GM18951 (cell line): Measurements from ENCODE around the gene GBE1.

Source experiments
- POLR2A ChIP-seq: IDR thresholded peaks from 4 replicates; pipeline ENCODE4 v1.6.1; 2011; ENCODE audit warnings: mild to moderate bottlenecking; ENCODE audit not compliant: insufficient read length, insufficient read depth; ENCODE audit errors: extremely low read depth
- in situ Hi-C: fragments of 300-500 bp; cut with MboI; formaldehyde crosslinking; loops from one replicate; pipeline ENCODE4 v1.12.0; 2022; ENCODE audit warnings: low sequenced_read_pairs, mixed read lengths, inconsistent platforms; ENCODE audit not compliant: unreplicated experiment

The GBE1 gene

DNA sequence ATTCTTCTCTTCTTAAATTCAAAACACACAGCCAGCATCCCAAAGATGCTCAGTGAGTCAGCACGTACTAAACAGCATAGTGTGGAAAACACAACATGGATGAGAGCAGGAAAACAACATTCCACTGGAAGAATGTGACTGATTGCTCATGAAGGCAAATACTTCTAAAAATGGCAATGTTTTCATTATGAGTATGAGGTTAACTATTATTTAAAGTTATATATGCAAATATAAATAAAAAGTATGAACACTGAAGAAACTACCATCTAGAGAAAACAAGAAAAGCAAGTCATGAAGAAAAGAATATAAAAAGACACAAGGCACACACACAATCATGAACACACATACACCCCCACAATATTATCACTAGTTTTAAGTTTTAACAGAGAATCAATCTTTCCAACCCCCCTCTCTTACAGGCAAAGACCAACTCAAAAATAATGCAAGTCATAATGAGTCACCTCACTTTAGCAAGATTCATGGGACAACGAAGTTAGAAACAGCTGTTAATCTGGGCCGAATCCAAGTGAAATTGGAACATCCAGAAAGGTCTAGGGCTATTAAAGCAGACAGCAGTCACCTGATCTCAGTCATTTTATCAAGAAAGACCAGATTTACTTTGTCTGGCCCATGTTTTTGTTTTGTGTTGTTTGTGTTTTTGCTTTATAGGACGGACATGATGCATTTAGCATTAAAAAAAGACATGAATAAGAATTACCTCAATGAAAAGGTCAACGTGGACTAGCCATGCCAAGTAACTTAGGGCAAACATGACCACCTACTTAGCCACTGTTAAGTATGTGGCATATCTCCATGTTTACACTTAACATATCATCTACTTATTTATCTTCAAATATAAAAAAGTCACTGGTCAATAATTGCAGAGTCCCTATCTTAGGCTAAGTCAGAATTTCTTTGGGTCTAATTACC lies 18.1 kb downstream of the GBE1 start:
- in situ Hi-C loops: no loop called here
- TF ChIP-seq POLR2A: no peak

DNA sequence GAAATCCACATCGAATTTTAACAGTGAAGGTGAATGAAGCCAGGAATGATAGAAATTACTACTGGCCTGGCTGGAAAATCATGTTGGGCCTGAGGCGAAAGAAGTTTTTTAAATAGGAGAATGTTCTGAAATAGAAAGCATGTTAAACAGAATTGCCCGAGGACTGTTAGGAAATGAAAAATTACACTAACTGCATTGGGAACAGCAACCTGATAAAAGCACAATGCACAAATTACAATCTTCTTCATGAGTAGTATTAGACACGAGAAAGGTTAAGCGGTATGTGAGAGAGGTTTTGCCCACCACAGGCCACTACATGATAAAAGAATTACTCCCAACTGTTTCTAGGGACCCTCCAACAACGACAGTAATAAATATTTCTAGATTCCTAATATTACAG lies 18.9 kb downstream of the GBE1 start:
- in situ Hi-C loops: no loop called here

DNA sequence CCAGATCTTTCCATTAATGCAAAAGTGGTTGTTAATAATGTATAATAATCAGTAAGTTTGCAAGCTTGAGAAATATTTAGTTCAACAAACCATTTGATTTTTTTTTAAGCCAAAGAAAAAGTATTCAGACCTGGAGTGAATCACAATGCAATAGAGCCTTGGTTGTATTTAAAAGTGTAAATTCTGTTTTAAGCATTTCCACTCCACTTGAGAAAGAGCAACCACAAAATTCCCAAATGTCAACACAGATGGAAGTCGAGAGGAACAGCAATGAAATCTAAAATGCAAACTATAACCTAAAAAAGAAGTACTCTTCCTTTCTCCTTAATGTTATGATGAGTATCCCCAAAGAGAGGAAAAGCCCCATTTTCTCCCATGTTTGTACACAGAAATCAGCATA lies 20.2 kb downstream of the GBE1 start:
- in situ Hi-C loops: no loop called here
- TF ChIP-seq POLR2A: no peak

More for the DNA sequence above, 18.9 kb downstream of the GBE1 start:
- TF ChIP-seq POLR2A: no peak

DNA sequence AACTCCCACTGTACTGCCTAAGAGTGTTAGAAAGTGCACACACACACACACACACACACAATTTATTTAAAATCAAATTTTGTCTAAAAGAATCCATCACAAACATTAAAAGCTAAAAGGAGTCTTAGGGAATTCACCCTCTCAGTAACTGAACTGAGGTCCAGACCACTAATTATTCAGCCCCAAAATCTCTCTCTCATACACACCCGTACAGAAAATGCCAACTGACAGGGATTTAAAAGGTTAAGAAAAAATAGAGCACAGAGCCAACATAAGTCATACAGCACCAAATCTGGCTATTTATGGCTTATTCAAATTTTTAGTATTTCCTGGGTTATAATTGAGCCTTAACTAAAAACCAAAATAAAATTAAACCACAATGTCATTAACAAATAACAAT lies 20.7 kb downstream of the GBE1 start:
- TF ChIP-seq POLR2A: no peak
- in situ Hi-C loops: no loop called here

DNA sequence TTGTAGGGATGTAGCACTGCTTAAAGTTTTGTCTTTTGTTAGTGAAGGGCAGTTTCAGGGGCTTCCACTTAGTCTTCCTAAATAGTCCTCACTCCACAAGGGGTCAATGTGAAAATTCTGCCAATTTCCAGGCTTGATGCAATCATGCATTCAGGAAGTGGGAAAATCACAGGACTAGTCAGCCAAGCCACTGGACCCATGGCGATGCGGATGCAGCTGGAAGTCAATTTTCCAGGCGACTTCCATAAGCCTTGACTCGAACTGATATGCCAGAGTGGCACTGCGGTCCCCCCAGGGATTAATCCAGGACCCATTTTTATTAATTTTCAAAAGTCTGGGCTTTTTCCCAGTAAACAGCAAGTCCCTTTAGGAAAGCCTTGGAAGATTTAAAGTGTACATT lies 26.1 kb downstream of the GBE1 start:
- in situ Hi-C loops: no loop called here
- TF ChIP-seq POLR2A: no peak

DNA sequence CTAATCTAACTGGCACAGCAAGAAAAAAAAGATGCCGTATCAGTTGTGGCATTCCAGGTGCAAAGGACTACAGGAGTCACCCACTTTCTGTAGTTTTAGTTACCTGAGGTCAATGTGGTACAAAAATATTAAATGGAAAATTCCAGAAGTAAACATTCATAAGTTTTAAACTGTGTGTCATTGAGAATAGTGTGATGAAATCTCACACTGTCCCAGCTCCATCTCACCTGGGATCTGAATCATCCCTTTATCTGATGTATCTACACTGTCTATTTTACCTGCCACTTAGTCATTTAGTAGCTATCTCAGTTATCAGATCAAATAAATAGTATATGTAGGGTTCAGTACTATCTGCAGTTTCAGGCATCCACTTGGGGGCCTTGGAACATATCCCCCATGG lies 26.7 kb downstream of the GBE1 start:
- no peak for TF ChIP-seq POLR2A
- in situ Hi-C loops: no loop called here

DNA sequence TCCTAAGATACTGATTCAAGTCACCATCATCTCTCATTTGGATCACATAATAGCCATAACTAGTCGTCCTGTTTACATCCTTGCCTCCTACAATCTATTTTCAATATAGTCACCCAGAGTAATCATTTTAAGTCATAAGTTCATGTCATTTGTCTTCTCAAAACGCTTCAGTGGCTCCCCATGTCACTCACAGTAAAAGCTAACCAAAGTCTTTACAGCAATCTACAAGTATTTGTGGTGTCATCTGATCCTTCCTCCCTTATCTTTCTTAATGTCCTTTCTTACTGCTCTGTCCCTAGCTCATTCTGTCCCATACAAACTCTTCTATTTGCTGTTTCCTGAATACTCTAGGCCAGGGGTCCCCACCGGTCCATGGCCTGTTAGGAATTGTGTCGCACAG lies 28.8 kb downstream of the GBE1 start:
- no peak for TF ChIP-seq POLR2A
- in situ Hi-C loops: no loop called here

DNA sequence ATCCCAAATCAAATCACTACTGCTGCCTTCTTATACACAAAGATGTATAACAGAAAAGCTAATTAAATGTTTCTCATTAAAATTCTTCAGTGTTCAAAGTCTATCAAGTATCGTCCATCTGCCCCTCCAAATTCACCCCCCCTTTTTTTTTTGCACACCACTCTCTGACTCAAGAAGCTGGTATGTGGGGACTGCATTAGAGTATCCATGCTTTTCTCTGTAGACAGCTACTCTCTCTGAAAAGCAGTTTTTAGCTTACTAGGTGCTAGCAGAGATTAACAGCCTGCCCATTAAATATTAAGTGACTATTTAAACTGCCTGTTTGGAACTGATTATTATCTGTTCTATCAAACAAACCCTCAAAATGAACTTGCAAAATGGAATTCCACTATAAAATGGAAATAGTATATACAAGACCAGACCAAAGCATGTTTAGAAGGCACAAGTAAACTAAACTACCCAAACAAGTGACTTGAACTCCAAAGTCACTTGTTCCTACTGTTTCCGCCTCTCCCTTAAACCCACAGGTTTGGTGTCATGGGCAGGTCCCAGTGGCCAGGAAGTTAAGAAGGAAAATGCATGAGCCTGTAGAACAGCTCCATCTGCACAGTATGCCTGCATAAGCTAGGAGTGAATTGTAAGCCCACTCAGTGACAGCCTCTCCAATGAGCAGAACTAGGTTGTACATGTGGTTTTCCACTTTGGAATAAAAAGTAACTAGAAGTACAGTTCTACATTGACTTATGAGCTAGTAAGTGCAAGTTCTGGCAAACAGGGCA lies 32.5 kb downstream of the GBE1 start:
- in situ Hi-C loops: no loop called here
- TF ChIP-seq POLR2A: no peak

DNA sequence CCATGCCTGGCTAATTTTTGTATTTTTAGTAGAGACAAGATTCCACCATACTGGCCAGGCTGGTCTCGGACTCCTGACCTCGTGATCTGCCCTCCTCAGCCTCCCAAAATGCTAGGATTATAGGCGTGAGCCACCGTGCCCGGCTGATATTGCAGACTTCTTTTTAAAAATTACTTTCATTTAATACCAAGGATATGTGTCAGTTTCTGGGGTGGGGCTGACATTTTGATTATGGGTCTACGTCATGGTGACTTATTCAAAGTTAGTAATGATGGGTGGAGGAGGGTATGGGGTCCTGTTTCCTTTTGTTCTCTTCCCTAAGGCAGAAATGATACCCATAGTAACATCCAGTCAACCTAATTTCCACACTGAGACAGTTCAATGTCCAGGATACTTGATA lies 34.7 kb downstream of the GBE1 start:
- TF ChIP-seq POLR2A: no peak
- in situ Hi-C loops: no loop called here

DNA sequence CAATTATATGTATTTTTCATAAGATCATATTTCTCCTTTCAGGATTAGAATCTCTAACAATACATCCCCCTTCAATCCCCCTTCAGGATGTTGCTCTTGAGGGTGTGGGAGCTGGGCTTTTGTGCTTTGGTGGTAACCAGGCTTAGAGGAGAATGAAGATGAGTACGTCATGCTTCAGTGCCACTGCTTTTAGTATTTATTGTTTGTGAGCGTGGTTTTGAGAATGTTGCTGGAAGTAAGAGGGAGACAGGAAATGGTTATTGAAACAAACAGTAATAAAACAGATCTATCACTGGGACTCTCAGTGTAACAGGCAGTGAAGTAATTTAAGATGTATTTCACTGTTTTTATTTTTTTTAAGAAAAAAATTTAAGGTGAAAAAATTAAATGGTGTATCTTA lies 35.3 kb downstream of the GBE1 start:
- in situ Hi-C loops: no loop called here
- TF ChIP-seq POLR2A: no peak

DNA sequence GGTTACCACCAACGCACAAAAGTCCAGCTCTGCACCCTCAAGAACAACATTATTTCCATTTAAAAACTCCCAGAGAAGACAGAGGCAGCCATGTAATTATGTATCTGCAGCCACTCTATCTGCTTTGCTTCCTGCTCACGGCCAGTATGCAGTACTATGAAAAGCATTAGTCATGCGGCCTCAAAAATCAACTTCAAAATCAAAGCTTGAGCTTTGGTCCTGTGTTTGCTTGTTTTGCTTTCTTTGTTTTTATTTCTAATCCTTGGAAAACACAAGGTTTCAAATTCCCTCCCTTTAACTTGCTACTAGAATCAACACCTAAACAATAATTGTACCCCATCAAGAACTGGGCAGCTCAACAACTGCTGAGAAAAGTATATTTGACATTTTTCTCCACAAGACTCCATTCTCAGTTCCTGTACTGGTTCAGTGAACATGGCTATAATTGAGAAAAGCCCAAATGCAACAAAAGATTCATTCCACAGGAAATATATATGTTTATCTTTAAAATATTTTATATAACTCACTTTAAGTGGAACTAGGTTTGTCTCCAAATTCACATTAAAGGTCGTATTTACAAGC lies 37.6 kb downstream of the GBE1 start:
- in situ Hi-C loops: no loop called here
- no peak for TF ChIP-seq POLR2A

DNA sequence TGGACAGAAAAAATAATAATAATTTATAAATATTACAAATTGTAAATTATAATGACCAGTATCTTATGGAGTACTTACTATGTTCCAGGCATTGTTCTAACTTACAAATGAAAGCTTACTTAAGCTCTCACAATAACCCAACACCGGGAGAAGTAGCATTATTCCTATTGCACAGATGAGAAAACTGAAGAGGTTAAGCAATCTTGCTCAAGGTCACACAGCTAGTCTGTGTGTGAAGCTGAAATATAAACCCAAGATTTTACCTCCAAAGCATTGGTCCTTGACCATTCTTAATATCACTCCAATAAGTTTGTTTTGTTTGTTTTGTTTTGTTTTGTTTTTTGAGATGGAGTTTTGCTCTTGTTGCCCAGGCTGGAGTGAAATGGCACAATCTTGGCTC lies 43.1 kb downstream of the GBE1 start:
- in situ Hi-C loops: no loop called here
- TF ChIP-seq POLR2A: no peak

DNA sequence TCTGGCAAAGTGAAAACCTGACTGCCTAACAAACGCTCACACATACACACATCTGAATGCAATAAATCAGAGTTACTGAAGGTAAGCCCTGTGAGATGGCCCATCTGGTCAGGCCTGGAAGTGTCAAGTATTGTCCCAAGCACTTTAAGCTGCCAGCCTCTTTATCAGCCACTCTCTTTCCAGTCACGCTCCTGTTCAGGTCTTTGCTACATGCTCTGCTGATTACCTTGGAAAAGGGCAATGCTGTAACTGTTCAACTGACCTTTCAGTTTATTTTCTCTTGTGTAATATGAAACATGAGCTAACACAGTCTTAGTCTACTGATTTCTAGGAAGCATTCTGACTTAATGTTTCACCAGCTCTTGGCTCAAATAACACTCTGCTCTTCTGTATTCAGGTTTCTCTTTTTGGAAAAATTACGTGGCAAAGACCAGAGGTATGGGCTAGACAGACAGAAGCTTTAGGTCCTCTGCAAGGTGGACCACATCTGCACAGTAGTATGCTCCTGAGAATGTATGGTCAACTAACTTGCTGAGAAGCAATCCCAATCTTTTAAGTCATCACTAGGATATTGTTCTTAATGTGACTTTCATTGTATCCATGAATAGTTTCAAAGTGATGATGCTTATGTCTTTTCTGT lies 44.5 kb downstream of the GBE1 start:
- in situ Hi-C loops: no loop called here
- no peak for TF ChIP-seq POLR2A
